ENCODE measurements around the gene DNAI4. TPM values are rescaled to one million over a fixed set of nuclear protein-coding genes. Genes with fewer than 3 reads are reported as not detected.

DNAI4 gene
- total RNA-seq, 1 experiment from 2014 or later = 1.6 TPM

- H3K4me3 ChIP-seq (ENCODE audit: insufficient read depth, low read depth, low read length) = no peak overlapping the region
- no peak for DNase-seq
- H3K27me3 ChIP-seq (ENCODE audit: control insufficient read depth, insufficient read depth, low read length) = no peaks in the 10 kb centered on the region
- H3K36me3 ChIP-seq (replicated peaks; ENCODE audit: control insufficient read depth, insufficient read depth, low read length) = no peaks in the 10 kb centered on the region
These were observed 150.2 kb downstream of the DNAI4 start for GRCh38 chr1:66774438-66774837.

GRCh38 chr1:66773227-66773626, 151.4 kb downstream of the DNAI4 start:
- Histone ChIP-seq H3K27me3 (ENCODE audit: control insufficient read depth, insufficient read depth, low read length) (no peaks in the 10 kb centered on the region), H3K36me3 (replicated peaks; ENCODE audit: control insufficient read depth, insufficient read depth, low read length) (no peaks in the 10 kb centered on the region), H3K4me3 (ENCODE audit: insufficient read depth, low read depth, low read length) (no peak overlapping the region)
- no peak for DNase-seq

DNA sequence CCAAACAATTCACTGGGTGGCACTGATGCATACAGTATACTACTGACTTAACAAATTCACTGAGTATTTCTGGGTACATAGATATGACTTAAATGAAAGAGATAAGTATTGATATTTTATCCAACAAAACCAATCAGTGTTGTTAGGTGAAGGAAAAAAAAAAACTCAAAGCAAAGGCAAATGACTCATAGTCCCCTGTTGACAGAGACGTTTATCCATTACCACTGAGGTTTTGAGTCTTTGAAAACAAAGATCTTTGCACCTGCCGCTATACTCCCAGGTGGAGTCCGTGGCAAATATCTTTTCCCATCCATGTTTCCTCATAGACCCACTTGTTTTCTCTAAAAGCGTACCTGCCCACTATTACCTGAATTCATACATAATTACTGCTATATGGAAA, 154.0 kb downstream of the DNAI4 start:
- no peak for DNase-seq
- no peaks in the 10 kb centered on the region for H3K36me3 ChIP-seq (replicated peaks; ENCODE audit: control insufficient read depth, insufficient read depth, low read length)
- H3K27me3 ChIP-seq (ENCODE audit: control insufficient read depth, insufficient read depth, low read length) = no peaks in the 10 kb centered on the region
- H3K4me3 ChIP-seq (ENCODE audit: insufficient read depth, low read depth, low read length) = no peak overlapping the region

DNA sequence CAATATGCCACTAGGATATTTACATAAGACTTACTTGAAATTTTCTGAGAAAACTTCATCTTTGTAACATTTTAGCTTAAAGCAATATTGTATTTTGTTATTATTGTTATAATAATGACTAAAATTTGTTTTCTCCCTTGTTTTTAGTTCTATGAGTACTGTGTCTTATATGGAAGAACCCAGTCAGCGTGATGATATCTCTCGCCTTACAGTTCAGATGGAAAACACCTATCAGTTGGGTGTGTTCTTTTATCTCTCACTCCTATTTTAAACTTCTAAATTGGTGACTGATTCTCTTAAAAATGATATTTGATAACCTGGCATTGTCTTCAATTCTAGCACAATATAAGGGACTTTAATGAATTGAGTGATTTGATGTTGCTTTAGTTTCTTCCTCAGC, 154.4 kb downstream of the DNAI4 start:
- Histone ChIP-seq H3K4me3 (ENCODE audit: insufficient read depth, low read depth, low read length) (no peak overlapping the region), H3K36me3 (replicated peaks; ENCODE audit: control insufficient read depth, insufficient read depth, low read length) (no peaks in the 10 kb centered on the region), H3K27me3 (ENCODE audit: control insufficient read depth, insufficient read depth, low read length) (no peaks in the 10 kb centered on the region)
- no peak for DNase-seq

DNA sequence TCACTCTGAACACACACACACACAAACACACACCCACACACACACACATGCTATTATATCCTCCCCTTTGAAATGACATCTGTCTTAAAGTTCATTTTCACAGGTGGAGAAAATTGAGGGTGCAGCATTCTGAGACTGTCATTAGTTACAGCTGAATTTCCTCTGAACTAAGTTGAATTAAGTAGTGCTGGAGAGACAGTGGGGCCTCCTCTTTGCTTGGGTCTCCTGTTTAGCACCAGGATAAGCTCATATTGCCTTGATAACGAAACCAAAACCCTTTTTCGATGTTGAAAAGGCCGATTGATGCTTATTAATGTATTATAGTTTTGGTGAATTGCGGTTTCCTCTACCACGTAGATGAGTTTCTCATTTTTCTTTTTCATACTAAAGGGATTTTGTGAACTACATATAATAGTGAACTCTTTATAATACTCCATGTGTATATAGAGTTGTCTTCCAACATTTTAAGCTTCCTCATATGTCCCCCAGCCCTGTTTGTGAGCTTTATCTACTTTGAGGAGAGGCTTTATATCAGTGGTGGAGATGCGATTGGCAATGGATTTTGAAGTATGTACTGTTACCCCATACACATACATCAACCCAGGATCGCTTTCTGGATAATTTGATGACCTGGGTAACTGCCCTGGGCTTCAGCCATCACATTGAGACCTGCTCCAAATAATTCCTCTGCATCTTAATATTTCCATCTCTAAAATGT, 155.0 kb downstream of the DNAI4 start:
- Histone ChIP-seq H3K36me3 (replicated peaks; ENCODE audit: control insufficient read depth, insufficient read depth, low read length) (no peaks in the 10 kb centered on the region), H3K27me3 (ENCODE audit: control insufficient read depth, insufficient read depth, low read length) (no peaks in the 10 kb centered on the region), H3K4me3 (ENCODE audit: insufficient read depth, low read depth, low read length) (no peak overlapping the region)
- no peak for DNase-seq

GRCh38 chr1:66768965-66769364, 155.7 kb downstream of the DNAI4 start:
- H3K4me3 ChIP-seq (ENCODE audit: insufficient read depth, low read depth, low read length) = no peak overlapping the region
- no peaks in the 10 kb centered on the region for H3K27me3 ChIP-seq (ENCODE audit: control insufficient read depth, insufficient read depth, low read length)
- H3K36me3 ChIP-seq (replicated peaks; ENCODE audit: control insufficient read depth, insufficient read depth, low read length) = no peaks in the 10 kb centered on the region
- DNase-seq = no peak

- Histone ChIP-seq H3K4me3 (ENCODE audit: insufficient read depth, low read depth, low read length) (no peak overlapping the region), H3K36me3 (replicated peaks; ENCODE audit: control insufficient read depth, insufficient read depth, low read length) (no peaks in the 10 kb centered on the region), H3K27me3 (ENCODE audit: control insufficient read depth, insufficient read depth, low read length) (no peaks in the 10 kb centered on the region)
- no peak for DNase-seq
These were observed 157.0 kb downstream of the DNAI4 start for GRCh38 chr1:66767626-66768025.

- Histone ChIP-seq H3K36me3 (replicated peaks; ENCODE audit: control insufficient read depth, insufficient read depth, low read length) (no peaks in the 10 kb centered on the region), H3K4me3 (ENCODE audit: insufficient read depth, low read depth, low read length) (no peak overlapping the region), H3K27me3 (ENCODE audit: control insufficient read depth, insufficient read depth, low read length) (no peaks in the 10 kb centered on the region)
- peak; percentile 8 for DNase-seq
These were observed 159.6 kb downstream of the DNAI4 start for GRCh38 chr1:66764994-66765578.

Other genes with a start within 250 kb of the DNAI4 start
- gene DYNLT5, start 172.4 kb downstream of the DNAI4 start, total RNA-seq (2014; rRNA removed; shearing (Covaris generic)) = 0.18 and 0.42 TPM in 2 replicates
- gene INSL5, start 123.6 kb downstream of the DNAI4 start, total RNA-seq (2014; rRNA removed; shearing (Covaris generic)) = not detected in 2 replicates
- 31.7 and 44.8 TPM in 2 replicates for gene MIER1, start 134 bp upstream of the DNAI4 start, total RNA-seq (2014; rRNA removed; shearing (Covaris generic))
- 3.0 and 3.5 TPM in 2 replicates for gene SLC35D1, start 129.3 kb upstream of the DNAI4 start, total RNA-seq (2014; rRNA removed; shearing (Covaris generic))
- gene C1orf141, start 210.1 kb upstream of the DNAI4 start, total RNA-seq (2014; rRNA removed; shearing (Covaris generic)) = not detected in 2 replicates
- gene IL23R, start 241.6 kb upstream of the DNAI4 start, total RNA-seq (2014; rRNA removed; shearing (Covaris generic)) = not detected in 2 replicates

Measured in H7 (cell line).